Stimulated activated CD8-positive, alpha-beta memory T cell treated with anti-CD3 and anti-CD28 coated beads, Interleukin-12 subunit alpha, Interleukin-12 subunit beta, amount 100 ng/mL, for 24 hours (primary cell): ENCODE data around the gene KRT9.

Experiments used
- DNase-seq: peaks from one replicate; pipeline ENCODE4 v3.0.0-alpha.2; 2020; ENCODE audit errors: extremely low read depth

KRT9 gene

DNA sequence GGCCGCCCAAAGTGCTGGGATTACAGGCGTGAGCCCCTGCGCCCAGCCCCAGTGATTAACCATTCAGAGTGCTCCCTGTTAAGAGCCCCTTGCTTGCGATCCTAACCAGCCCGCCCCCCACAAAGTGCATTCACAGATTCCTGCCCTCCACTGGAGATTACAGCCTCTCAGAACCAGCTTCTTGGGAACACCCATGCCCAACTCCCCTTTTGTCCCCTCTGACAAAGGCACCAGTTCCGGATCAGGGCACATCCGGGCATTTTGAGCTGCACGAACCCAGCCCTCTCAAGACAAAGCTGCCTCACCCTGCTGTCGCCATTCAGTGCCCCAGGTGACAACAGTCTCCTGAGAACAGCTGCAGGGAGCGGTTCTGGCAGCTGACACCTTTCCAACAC is 42.9 kb downstream of the KRT9 start:
- no peak for DNase-seq

DNA sequence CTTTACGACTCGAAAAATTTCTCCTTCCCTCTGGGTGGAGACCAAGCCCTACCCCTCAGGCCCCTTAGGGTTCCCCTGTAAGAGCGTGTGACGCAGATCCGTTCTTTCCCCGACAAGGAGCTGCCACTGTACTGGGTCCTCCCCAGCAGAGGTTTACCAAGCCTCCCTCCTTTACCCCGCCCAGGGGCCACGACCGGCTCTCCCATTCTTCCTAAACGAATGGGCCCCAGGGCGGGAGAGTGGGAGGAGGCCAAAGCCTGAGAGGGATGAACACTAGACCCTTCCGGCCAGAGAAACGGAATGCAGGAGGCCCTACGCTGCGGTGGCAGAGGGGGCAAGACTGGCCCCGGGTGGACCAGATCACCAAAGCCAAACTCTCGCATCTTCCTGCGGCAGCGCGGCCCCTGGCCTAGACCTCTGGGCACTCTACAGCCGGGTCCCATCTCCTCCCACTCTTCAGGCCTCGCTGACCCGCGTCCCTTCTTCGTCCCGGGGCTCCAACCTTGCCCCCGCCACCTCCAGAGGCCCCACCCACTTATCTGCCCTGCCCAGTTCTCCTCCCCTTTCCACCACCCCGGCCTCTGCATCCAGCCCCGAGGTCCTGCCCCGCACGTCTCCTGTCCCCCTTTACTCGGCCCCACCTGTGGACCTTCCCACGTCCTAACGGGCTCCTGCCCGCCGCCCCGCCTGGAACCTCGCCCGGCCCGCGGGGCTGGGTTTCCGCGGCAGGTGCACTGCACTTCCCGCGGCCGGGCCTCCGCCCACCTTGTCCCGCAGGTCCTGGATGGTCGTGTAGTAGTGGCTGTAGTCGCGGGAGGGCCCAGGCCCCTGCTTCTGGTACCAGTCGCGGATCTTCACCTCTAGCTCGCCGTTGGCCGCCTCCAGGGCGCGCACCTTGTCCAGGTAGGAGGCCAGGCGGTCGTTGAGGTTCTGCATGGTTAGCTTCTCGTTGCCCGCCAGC is 44.5 kb downstream of the KRT9 start:
- no peak for DNase-seq

DNA sequence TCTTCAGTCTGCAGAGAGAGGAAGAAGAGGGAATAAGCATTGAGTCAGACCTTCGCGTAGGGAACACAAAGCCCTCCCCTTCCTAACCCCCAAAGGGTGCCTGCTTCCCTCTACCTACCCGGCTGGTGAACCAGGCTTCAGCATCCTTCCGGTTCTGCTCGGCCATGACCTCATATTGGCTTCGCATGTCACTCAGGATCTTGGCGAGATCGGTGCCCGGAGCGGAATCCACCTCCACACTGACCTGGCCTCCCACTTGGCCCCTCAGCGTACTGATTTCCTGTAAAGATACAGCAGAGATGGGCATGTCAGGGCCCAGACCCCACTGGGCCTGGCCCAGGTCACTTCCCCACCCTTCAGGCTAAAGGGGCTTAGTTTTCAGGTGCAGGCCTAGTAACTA is 47.6 kb downstream of the KRT9 start:
- no peak for DNase-seq

DNA sequence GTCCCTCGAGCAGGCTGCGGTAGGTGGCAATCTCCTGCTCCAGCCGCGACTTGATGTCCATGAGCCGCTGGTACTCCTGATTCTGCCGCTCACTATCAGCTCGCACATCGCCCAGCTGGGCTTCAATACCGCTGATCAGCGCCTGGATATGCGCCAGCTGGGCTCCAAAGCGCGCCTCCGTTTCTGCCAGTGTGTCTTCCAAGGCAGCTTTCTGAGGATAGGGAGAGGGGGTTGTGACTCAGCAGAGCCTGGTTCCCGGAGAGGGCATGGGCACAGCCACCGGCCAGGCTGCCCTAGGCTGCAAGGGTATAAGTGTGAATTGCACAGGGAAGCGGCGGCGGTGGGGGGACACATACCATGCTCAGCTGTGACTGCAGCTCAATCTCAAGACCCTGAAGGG is 48.1 kb downstream of the KRT9 start:
- DNase-seq = no peak

DNA sequence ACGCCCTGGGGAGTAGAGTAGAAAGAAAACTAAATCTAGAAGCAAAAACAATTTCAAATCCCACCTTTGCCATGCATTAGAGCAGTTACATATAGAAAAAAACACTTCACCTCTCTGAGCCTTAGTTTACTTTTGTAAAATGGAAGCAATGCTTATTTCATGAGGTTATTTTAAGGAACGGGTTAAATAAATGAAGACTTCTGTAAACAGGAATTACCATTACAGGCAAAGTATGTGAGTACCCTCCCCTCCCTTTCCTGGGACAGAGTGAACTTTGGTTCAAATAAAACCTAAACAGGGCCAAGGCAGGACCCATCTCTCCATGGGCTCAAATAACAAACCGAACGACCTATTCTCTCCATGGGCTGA is 48.6 kb downstream of the KRT9 start:
- no peak for DNase-seq

DNA sequence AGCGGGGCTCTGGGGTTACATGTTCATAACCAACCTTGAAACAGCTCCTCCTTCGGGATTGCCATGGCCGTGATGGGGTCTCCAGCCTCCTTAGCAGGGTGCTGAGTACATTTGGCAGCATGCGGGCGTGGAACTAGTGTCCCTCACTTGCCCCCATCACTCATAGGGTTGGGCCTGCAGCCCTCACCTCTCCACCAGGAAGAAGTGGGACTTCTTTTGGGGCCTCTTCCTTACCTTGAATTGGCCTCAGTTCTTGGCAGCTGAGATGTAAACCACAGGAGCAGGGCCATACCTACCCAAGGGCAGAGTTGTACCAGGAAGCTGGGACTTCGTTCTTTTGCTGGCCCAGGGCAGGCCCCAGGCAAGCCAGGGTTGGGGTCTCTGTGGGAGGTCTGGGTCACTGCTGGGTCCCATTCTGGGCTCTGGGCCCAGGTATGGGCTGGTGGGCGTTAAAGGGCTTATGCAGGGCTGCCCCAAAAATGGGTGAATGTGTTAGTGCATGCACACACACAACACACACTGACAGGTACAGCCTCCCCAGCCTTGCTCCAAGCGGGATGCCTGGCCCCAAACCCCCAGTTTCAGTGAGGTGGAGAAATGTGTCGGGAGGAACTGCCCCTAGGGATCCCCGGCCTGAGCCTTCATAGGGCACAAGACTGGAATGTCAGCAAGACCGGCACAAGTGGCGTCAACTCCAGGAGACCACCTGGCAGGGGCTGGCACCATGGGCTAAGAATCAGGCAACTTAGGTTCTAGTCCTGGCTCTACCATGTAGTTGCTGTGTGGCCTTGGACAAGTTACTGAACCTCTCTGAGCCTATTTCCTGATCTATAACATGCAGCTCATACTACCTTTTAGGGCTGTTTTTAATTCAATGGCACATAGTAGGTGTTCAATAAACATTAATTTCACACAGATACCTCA is 49.3 kb downstream of the KRT9 start:
- DNase-seq = no peak

DNA sequence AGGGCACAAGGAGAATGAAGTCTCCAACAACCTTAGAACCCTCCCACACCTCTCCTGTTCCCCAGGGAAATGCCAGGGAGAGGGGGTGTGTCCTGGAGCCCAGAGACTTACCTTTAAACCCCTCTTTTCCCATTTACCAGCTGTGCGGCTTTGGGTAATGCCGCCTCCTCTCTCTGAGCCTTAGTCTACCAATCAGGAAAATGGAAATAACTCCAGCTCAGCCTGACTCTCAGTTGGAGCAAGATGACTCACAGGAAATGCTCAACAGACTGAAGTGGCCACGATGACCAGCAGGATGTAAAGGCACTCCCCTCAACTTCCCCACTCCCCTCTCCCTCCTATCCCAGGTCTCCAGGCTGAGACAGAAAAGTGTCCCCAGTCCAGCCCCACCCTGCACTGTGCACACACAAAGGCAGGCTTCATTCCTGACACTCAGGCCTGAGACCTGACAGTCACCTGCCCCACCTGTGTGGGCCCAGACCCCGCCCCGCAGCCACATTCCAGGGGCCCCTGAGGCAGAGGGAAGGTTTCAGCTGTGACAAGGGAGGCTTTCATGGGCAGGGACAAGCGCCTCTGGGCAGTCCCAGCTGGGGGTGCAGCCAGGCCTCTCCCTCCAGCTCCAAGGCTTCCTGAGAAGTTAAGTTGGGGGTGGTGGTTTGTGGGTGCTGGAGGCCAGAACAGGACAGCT is 50.1 kb downstream of the KRT9 start:
- DNase-seq = no peak

DNA sequence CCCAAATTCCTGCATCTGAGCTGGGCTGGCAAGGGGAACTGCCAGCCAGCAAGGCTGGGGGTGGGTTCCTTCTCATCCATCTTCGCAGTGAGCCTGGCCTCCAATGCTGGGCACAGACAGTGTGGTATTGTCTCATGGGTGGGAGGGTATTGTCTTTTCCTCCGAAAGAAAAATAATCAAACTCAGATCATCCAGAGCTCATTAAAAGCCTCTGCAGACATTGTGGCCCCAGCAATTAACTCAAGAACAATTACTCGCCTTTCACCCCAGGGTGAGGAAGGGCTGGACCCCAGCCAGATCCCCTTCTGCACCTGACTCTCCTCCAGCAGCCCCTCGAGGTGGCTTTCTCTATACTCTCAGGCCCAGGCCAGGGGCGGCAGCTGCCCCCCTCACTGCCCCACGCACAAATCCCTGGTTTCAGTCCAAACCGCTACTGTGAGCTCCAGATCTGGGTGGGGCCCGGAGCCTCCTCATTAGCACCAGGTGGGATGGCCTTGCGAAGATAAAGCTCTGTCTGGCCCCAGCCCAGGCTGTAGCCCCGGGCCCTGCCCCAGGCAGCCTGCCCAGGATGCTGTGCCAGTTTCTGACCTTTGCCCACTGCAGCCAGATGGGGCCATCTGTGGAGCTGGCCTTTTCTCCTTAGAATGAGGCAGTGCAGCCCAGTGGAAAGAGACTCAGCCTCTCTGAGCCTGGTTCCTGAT is 50.9 kb downstream of the KRT9 start:
- DNase-seq = no peak

DNA sequence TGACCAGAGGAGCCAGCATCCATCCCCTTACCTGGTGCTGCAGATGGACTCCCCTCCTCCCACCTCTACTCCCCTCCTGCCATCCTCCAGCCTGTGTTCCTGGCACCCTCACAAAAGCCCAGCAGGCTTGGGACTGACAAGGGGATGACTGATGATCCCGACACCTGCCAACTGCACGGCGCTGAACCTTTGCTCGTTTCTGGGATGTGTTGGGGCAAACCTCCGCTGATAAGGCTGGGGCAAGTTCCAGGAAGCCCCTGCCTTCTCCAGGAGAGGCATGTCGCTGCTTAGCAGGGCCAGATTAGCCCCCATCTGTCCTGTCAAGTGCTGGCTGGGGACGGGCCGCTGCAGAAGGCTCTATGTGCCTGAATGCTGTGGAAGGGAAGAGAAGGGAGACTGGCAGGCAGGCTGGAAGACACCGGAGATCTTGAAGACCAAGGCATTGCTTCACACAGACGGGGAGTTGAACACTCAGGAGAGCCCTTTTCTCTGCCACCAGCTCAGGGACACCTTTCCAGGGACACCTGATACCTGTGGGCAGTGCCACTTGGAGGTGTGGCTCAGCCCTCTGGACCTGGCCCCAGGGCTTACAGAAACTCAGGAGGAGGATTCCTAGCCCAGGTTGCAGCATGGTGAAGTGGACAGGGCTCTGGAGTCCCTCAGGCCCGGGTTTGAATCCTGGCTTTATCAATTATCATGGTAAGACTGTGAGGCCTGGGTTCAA is 52.2 kb downstream of the KRT9 start:
- no peak for DNase-seq

DNA sequence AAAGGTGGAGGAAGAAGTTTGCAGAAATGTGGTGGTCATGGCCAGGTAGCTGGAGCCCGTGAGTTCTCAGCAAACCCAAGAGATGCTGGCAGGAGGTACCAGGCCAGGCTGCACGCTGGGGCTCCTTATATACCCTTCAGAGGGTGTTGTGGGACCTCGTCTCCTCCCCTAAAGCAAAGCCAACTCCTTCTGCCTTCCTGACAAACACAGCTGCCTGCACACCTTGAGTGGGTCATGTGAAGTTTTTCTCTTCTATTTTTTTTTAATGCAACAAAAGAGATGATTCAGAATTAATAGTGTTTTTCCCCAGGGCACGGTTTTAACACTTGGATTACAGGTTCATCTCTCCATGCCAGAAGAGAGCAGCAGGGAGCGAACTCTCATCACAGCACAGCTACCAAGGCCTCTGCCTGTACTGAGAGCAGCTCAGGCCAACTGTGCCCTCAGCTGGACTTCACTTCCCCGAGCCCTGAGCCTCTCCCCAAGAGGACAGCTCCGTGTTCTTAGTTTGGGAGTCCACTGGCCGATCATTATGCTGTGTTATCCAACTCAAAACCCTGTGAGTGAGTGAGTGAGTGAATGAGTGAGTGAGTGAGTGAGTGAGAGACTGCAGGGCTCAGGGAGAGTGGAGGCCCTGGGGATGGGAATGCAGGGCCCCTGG is 52.9 kb downstream of the KRT9 start, which contains the start of gene KRT15:
KRT15 (minus strand) TSS at position 102 of the 661 bp plus-strand sequence; CDS start at position 39, 63 bp downstream.
- DNase-seq = no peak

DNA sequence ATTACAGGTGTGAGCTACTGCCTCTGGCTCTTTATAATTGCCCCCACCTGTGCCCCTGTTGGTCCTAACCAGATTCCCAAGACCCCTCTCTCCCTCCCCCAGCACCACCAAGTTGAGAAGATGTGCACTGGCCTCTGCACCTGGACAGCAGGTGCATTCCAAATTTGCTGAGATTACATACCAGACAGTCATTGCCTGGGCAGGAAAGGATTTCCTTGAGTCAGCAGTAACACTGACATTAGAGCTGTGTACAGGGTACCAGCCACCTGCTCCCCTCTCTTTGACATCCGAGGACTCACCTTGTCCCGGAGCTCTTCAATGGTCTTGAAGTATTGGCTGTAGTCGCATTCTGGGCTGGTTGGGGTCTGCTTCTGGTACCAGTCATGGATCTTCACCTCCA is 53.8 kb downstream of the KRT9 start:
- no peak for DNase-seq

DNA sequence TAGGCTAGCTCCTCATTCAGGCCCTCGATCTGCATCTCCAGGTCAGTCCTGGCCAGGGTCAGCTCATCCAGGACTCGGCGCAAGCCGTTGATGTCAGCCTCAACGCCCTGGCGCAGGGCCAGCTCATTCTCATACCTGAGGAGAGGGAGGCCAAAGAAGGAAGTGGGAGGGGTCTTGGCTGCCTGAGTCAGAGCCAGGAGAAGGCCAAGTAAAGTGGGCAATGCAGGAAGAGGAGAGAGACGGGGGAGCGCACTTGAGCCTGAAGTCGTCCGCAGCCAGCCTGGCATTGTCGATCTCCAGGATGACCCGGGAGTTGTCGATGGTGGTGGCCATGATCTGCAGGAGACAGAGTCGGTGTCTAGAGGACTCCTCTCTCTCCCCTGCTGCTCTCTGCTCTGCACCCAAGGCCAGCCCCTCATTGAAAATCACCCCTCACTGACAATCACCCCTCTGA is 55.0 kb downstream of the KRT9 start:
- no peak for DNase-seq

DNA sequence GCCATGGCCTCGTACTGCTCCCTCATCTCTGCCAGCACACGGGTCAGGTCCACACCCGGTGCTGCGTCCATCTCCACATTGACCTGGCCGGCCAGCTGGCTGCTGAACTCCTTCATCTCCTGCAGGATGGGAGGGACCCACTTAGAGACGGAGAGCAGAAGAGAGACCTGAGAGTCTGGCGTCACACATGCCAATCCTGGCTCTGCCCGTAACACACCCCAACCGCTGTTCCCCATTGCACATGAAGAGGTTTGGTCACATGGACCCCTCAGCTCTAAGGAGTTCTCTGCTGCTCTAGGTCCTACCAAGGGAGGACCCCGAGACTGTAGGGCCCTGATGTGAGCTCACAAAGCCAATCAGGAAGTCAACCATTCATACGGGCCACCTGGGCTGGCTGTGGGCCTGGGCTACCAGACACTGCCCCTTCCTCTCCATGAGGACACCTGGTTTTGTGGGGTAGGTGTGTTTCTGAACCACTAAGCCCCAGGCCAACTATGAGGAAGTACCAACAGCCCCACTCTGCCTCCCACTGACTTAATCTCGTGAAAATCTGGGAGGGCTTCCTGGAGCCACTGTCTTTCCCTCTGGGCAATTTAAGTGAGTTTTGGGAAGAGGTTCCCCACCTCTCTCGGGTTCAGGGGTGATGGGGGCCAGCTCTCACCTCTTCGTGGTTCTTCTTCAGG is 55.6 kb downstream of the KRT9 start:
- DNase-seq = no peak
